AG04450 (cell line): ENCODE data around the gene PDE1C. TPM values are rescaled to one million over a fixed set of nuclear protein-coding genes. Genes with fewer than 3 reads are reported as not detected.

Experiments used
- CTCF ChIA-PET: fragments of 300-600, 350-600 bp; formaldehyde crosslinking; extraction: SDS; loops from one replicate; lab custom pipeline; 2022; ENCODE audit warnings: antibody characterized with exemption, inconsistent platforms; lab: Charles Lee
- POLR2A ChIA-PET: fragments of 350-600 bp; formaldehyde crosslinking; extraction: SDS; loops from one replicate; lab custom pipeline; 2021; ENCODE audit warnings: antibody characterized with exemption, inconsistent platforms; lab: Yijun Ruan, JAX
- DNase-seq: peaks from one replicate; pipeline ENCODE4 v3.0.0-alpha.2; 2011; ENCODE audit warnings: low read depth, low spot score
- H3K27ac ChIP-seq: one replicate; pipeline ENCODE4 v1.5.1; 2012; ENCODE audit warnings: low read depth, low read length, control low read depth
- H3K27me3 ChIP-seq: one replicate; pipeline ENCODE4 v1.6.0; 2012; ENCODE audit warnings: low read length; ENCODE audit not compliant: control insufficient read depth, insufficient read depth
- H3K4me3 ChIP-seq: 2 replicates; pipeline ENCODE4 v1.5.1; 2011; ENCODE audit warnings: mild to moderate bottlenecking, low read depth, low read length, control low read depth
- H3K9me3 ChIP-seq: 2 replicates; pipeline ENCODE4 v1.5.1; 2012; ENCODE audit warnings: low read length; ENCODE audit not compliant: control insufficient read depth, insufficient read depth
- polyA plus RNA-seq: library from polyadenylated mRNA; depleted of rRNA; stranded (reverse); fragments of >200 nt; gene quantifications from 2 replicates; pipeline ENCODE4 v1.2.3, GENCODE V29; 2011
- TF ChIP-seq, protein P1 (sequence below): IDR thresholded peaks from 2 replicates; pipeline ENCODE4 v1.5.1; 2011; ENCODE audit warnings: low read depth, low read length, control low read depth, inconsistent platforms

PDE1C gene
- polyA plus RNA-seq, 1 experiment = 3.8 TPM

DNA sequence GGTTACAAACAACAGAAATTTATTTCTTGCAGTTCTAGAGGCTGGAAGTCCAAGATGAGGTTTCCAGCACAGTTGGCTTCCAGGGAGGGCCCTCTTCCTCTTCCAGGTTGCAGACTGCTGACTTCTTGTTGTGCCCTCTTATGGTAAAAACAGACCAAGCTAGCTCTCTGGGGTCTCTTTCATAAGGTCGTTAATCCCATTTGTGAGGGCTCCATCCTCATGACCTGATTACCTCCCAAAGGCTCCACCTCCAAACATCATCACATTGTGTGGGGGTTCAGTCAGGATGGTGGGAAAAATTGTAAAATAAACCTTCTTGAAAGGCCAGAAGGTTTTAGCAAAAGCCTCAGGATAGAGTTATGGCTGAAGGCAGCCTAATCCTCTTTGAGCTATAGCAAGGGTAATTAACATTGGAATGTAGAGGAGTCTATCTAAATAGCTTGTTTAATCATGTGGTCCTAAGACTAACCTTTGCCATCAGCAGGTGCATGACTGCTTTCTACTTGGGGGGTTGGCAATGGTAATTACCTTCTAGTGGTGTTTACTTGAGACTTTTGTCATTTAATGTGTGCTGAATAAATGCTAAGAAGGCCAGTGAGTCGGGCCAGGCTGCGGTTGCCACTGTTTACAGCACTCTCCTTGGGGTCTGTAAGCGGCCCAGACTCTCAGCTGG, 302.4 kb downstream of the PDE1C start:
- ChIA-PET CTCF (interaction anchor here (1.3 kb wide), 1 partner anchor 436 kb away, joined by 3 read pairs; no protein-coding TSS in a partner anchor), POLR2A (no interaction called here)
- no peak for DNase-seq

DNA sequence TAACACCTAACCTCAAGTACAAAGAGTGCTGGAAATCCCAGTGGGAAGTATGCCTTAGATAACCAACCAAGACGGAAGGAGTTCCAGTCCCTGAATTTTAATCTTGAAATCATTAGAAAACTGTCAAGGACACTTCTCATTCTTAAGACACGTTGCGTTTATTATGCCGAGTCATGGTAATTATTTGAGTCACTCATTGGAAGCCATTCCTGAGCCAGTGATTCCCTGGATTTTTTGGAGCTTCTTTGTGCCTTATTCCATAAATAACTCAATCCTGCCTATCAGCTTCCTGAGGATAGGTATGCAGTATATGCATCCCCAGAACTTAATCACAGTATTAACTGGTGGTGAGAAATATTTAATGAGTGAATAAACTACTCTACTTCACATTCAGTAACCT, 305.7 kb downstream of the PDE1C start:
- Histone ChIP-seq H3K27me3 (no peaks in the 10 kb centered on the region), H3K27ac (no peak overlapping the region), H3K9me3 (no peaks in the 10 kb centered on the region; the same call in 1 of the 2 replicates), H3K4me3 (no peak overlapping the region)
- ChIA-PET CTCF (interaction anchor here (1.3 kb wide), 1 partner anchor 440 kb away, joined by 5 read pairs; no protein-coding TSS in a partner anchor), POLR2A (no interaction called here)
- no peak for DNase-seq
- TF ChIP-seq, protein P1, sequence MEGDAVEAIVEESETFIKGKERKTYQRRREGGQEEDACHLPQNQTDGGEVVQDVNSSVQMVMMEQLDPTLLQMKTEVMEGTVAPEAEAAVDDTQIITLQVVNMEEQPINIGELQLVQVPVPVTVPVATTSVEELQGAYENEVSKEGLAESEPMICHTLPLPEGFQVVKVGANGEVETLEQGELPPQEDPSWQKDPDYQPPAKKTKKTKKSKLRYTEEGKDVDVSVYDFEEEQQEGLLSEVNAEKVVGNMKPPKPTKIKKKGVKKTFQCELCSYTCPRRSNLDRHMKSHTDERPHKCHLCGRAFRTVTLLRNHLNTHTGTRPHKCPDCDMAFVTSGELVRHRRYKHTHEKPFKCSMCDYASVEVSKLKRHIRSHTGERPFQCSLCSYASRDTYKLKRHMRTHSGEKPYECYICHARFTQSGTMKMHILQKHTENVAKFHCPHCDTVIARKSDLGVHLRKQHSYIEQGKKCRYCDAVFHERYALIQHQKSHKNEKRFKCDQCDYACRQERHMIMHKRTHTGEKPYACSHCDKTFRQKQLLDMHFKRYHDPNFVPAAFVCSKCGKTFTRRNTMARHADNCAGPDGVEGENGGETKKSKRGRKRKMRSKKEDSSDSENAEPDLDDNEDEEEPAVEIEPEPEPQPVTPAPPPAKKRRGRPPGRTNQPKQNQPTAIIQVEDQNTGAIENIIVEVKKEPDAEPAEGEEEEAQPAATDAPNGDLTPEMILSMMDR = no peak

More for the DNA sequence above, 302.4 kb downstream of the PDE1C start:
- TF ChIP-seq, protein P1 = no peak
- Histone ChIP-seq H3K9me3 (peaks cover 1% of the 10 kb centered on the region), H3K27ac (no peak overlapping the region), H3K27me3 (no peaks in the 10 kb centered on the region), H3K4me3 (no peak overlapping the region)

DNA sequence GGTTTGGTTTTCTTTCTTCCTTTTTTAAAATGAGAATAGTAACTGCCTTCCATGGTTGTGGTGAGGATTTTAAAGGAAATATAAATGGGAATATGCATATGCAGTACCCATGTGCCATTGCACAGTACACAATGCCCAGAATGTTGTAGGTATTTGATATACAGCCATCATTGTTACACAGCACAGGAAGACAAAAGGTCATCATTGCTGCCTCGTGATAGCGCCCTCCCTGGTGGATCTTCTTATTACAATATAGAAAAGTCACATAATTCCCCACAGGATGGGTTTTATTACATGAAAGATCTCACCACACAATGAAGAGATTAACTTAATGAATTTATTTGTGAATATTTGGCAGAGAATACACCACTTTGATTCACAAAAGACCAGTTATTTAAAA, 306.7 kb downstream of the PDE1C start:
- CTCF ChIA-PET = no interaction called here
- no peaks in the 10 kb centered on the region for H3K27me3 ChIP-seq
- TF ChIP-seq, protein P1 = no peak
- POLR2A ChIA-PET = no interaction called here
- H3K27ac ChIP-seq = no peak overlapping the region
- no peaks in the 10 kb centered on the region; the same call in 1 of the 2 replicates for H3K9me3 ChIP-seq
- no peak for DNase-seq
- no peak overlapping the region for H3K4me3 ChIP-seq

DNA sequence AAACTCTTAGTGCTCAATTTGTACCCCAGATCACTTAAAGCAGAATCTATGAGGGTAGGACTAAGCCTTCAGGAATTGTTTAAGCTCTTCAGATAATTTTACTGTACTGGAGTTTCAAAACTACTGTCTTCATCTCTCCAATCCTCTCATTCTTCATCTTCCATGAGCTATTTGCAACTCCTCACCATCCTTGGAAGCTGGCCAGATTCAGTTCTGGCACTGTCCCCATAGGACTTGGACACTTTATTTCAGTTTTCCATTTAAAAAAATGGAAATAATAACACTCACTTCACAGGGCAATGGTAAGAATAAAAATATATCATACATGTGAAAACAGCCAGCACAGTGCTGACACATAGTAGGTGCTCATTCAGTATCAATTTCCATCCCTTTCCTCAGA, 308.6 kb downstream of the PDE1C start:
- Histone ChIP-seq H3K27me3 (no peaks in the 10 kb centered on the region), H3K9me3 (no peaks in the 10 kb centered on the region; the same call in 1 of the 2 replicates), H3K4me3 (no peak overlapping the region), H3K27ac (no peak overlapping the region)
- ChIA-PET CTCF (interaction anchor here (1.7 kb wide), 1 partner anchor 443 kb away, joined by 4 read pairs; no protein-coding TSS in a partner anchor), POLR2A (no interaction called here)
- DNase-seq = no peak
- TF ChIP-seq, protein P1 = no peak

DNA sequence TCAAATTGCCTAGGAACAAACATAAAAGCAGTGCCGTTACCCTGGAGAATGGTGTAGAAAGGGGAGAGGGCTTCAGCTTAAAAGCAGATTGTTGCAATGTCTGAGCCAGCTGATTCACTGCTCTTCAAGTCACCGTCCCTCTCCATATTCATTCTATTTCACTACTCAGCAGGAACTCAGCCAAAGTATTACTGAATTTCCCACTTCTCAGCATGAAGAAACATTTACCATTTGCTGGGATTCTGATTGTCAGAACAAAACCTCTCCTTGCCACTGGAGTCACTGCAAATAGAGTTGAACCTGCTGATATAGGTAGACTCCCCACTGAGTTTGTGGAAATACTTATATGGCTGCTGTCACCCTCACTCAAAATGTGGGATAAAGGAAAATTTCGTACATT, 311.5 kb downstream of the PDE1C start:
- POLR2A ChIA-PET = no interaction called here
- Histone ChIP-seq H3K27ac (no peak overlapping the region), H3K27me3 (no peaks in the 10 kb centered on the region), H3K4me3 (no peak overlapping the region), H3K9me3 (peaks cover 3% of the 10 kb centered on the region; the same call in 1 of the 2 replicates)
- CTCF ChIA-PET = no interaction called here
- TF ChIP-seq, protein P1 = no peak
- no peak for DNase-seq
